GM18526 (cell line): Measurements from ENCODE around the gene ALDH9A1.

Experiments used
- POLR2A ChIP-seq: IDR thresholded peaks from 3 replicates; pipeline ENCODE4 v1.6.1; 2011; ENCODE audit not compliant: insufficient read length; ENCODE audit errors: extremely low read depth

Gene ALDH9A1

GRCh38 chr1:165632491-165632890, 65.9 kb downstream of the ALDH9A1 start:
- no peak for TF ChIP-seq POLR2A

- no peak for TF ChIP-seq POLR2A
These were observed 66.3 kb downstream of the ALDH9A1 start for GRCh38 chr1:165632152-165632469.

- no peak for TF ChIP-seq POLR2A
These were observed 66.8 kb downstream of the ALDH9A1 start for GRCh38 chr1:165631342-165632151.

- peak; percentile 58 for TF ChIP-seq POLR2A
These were observed 67.6 kb downstream of the ALDH9A1 start, which contains the start of gene MGST3 for GRCh38 chr1:165630629-165631341. Gene MGST3, plus strand, starts transcription at chr1:165631234. Its CDS starts 18,614 bp downstream, at chr1:165649848.

- TF ChIP-seq POLR2A, result no peak
These were observed 68.3 kb downstream of the ALDH9A1 start for GRCh38 chr1:165629848-165630628.

- TF ChIP-seq POLR2A, result no peak
These were observed 69.2 kb downstream of the ALDH9A1 start for GRCh38 chr1:165629151-165629550.

GRCh38 chr1:165628147-165628822, 70.1 kb downstream of the ALDH9A1 start:
- TF ChIP-seq POLR2A, result no peak

- TF ChIP-seq POLR2A, result no peak
These were observed 73.9 kb downstream of the ALDH9A1 start for GRCh38 chr1:165624441-165624840.

- TF ChIP-seq POLR2A, result no peak
These were observed 74.7 kb downstream of the ALDH9A1 start for GRCh38 chr1:165623624-165624023.

GRCh38 chr1:165619647-165620151, 78.7 kb downstream of the ALDH9A1 start:
- no peak for TF ChIP-seq POLR2A

- no peak for TF ChIP-seq POLR2A
These were observed 81.3 kb downstream of the ALDH9A1 start for GRCh38 chr1:165616987-165617546.

- no peak for TF ChIP-seq POLR2A
These were observed 82.2 kb downstream of the ALDH9A1 start for GRCh38 chr1:165616054-165616612.
